Ramos (cell line): Measurements from ENCODE around the gene ACTN4.

Source experiments
- in situ Hi-C: fragments of 300-500 bp; cut with MboI; formaldehyde crosslinking; loops from one replicate; pipeline ENCODE4 v1.14.3; 2022; ENCODE audit warnings: low sequenced_read_pairs; ENCODE audit not compliant: unreplicated experiment

The ACTN4 gene

GRCh38 chr19:38778733-38779132 is 131.3 kb downstream of the ACTN4 start:
- in situ Hi-C loops, result no loop called here

- in situ Hi-C loops, result no loop called here
Observed at GRCh38 chr19:38780443-38780842, 133.0 kb downstream of the ACTN4 start.

- in situ Hi-C loops, result no loop called here
Observed at GRCh38 chr19:38781058-38781457, 133.6 kb downstream of the ACTN4 start.
